ENCODE measurements around the gene FSCN2. TPM values are rescaled to one million over a fixed set of nuclear protein-coding genes. Genes with fewer than 3 reads are reported as not detected.

FSCN2 gene
- total RNA-seq, 6 experiments from 2014 or later, result 0.22 TPM; not detected in 5

DNA sequence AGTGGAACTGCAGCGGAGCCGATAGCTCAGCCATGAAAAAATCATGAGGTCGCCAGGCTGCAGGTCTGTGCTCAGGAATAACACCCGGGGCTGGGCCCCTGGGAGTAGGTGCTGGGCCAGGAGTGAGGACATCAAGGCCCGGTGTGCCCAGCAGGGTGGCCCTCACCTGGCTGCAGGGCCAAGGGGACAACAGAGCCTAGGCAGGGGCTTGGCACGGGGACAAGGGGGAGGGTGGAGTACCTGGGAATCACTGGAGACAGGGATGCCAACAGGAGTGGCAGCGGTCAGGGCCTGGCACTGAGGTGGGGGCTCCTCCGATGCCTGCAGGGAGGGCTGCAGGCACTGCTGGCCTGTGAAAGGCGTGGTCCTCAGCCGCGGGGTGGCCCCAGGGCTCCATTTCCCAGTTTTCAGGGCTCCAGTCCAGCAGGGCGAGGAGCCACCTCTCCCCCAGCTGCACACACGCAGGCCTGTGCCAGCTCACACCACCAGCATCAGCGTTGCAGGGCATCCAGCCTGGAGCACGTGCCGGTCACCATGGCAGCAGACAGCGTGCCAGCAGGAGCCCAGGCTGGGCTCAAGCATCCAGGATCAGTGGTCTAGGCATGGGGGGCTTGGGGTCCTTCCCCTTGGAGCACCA, 4.7 kb upstream of the FSCN2 start:
- intact Hi-C loops (cut with DNase I), result no loop called here
- TF ChIP-seq, protein P1, sequence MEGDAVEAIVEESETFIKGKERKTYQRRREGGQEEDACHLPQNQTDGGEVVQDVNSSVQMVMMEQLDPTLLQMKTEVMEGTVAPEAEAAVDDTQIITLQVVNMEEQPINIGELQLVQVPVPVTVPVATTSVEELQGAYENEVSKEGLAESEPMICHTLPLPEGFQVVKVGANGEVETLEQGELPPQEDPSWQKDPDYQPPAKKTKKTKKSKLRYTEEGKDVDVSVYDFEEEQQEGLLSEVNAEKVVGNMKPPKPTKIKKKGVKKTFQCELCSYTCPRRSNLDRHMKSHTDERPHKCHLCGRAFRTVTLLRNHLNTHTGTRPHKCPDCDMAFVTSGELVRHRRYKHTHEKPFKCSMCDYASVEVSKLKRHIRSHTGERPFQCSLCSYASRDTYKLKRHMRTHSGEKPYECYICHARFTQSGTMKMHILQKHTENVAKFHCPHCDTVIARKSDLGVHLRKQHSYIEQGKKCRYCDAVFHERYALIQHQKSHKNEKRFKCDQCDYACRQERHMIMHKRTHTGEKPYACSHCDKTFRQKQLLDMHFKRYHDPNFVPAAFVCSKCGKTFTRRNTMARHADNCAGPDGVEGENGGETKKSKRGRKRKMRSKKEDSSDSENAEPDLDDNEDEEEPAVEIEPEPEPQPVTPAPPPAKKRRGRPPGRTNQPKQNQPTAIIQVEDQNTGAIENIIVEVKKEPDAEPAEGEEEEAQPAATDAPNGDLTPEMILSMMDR (IDR thresholded peaks at IDR 0.05), result no peak
- no peak for TF ChIP-seq POLR2A (IDR thresholded peaks at IDR 0.05)
- Histone ChIP-seq H3K9me3 (no peaks in the 10 kb centered on the region), H3K4me3 (no peak overlapping the region), H3K27me3 (no peaks in the 10 kb centered on the region), H3K36me3 (no peaks in the 10 kb centered on the region), H3K27ac (no peak overlapping the region), H3K4me1 (peaks cover 0 to 8% (median 1%) of the 10 kb centered on the region in 4 donors)
- 30% methylated on average over 3 of the region's 17 CpGs for WGBS (ENCODE audit: insufficient coverage, low coverage, low lambda C conversion rate, missing lambda C conversion rate)
- DNase-seq (no peak), ATAC-seq (no peak)

GRCh38 chr17:81524039-81524864, 3.9 kb upstream of the FSCN2 start:
- Histone ChIP-seq H3K27me3 (no peaks in the 10 kb centered on the region), H3K4me3 (no peak overlapping the region), H3K4me1 (peaks cover 0 to 3% (median 0%) of the 10 kb centered on the region in 4 donors), H3K9me3 (no peaks in the 10 kb centered on the region), H3K36me3 (no peaks in the 10 kb centered on the region), H3K27ac (no peak overlapping the region)
- ATAC-seq (no peak), DNase-seq (peak in 2 of 3 donors; percentile 13 to 42)
- TF ChIP-seq, protein P1 (IDR thresholded peaks at IDR 0.05), result no peak
- no peak for TF ChIP-seq POLR2A (IDR thresholded peaks at IDR 0.05)
- WGBS (ENCODE audit: insufficient coverage, low coverage, low lambda C conversion rate, missing lambda C conversion rate), result 80% methylated on average over 1 of the region's 18 CpGs
- intact Hi-C loops (cut with DNase I), result no loop called here

DNA sequence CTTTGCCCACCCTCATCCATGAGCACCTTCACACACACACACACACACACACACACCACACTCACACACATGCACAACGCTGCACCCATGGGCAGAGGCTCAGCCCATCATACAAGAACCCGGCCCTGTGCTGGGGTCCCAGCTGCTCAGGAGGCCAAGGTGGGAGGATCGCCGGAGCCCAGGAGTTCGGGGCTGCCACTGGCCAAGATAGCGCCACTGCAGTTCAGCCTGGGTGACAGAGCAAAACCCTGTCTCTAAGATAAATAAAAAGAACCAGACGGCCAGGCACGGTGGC, 3.4 kb upstream of the FSCN2 start:
- DNase-seq (peak in 1 of 3 donors; percentile 10), ATAC-seq (no peak)
- intact Hi-C loops (cut with DNase I), result no loop called here
- TF ChIP-seq, protein P1 (IDR thresholded peaks at IDR 0.05), result no peak
- TF ChIP-seq POLR2A (IDR thresholded peaks at IDR 0.05), result no peak
- H3K27ac ChIP-seq, result no peak overlapping the region
- H3K36me3 ChIP-seq, result no peaks in the 10 kb centered on the region
- H3K9me3 ChIP-seq, result no peaks in the 10 kb centered on the region
- H3K27me3 ChIP-seq, result no peaks in the 10 kb centered on the region
- 50% methylated on average over 1 of the region's 8 CpGs for WGBS (ENCODE audit: insufficient coverage, low coverage, low lambda C conversion rate, missing lambda C conversion rate)
- H3K4me3 ChIP-seq, result no peak overlapping the region
- H3K4me1 ChIP-seq, result no peaks in the 10 kb centered on the region

- H3K27ac ChIP-seq, result no peak overlapping the region
- no peak for TF ChIP-seq POLR2A (IDR thresholded peaks at IDR 0.05)
- TF ChIP-seq, protein P1 (IDR thresholded peaks at IDR 0.05), result no peak
- intact Hi-C loops (cut with DNase I), result no loop called here
- no peak for ATAC-seq
- WGBS (ENCODE audit: insufficient coverage, low coverage, low lambda C conversion rate, missing lambda C conversion rate), result 100% methylated on average over 1 of the region's 21 CpGs
- no peak overlapping the region for H3K4me3 ChIP-seq
- no peaks in the 10 kb centered on the region for H3K9me3 ChIP-seq
- H3K27me3 ChIP-seq, result no peaks in the 10 kb centered on the region
- H3K36me3 ChIP-seq, result no peaks in the 10 kb centered on the region
- DNase-seq, result peak in 1 of 3 donors; percentile 12
- no peaks in the 10 kb centered on the region for H3K4me1 ChIP-seq
Observed at GRCh38 chr17:81526662-81527571, 1.3 kb upstream of the FSCN2 start.
